HG03175 (cell line): ENCODE results near the gene CDYL.

ENCODE experiments used
- ATAC-seq: cut with Tn5 transposase; IDR thresholded peaks from one replicate; pipeline ENCODE4 v1.9.1; 2021; ENCODE audit warnings: mild to moderate bottlenecking, moderate library complexity; ENCODE audit not compliant: unreplicated experiment

CDYL gene

DNA sequence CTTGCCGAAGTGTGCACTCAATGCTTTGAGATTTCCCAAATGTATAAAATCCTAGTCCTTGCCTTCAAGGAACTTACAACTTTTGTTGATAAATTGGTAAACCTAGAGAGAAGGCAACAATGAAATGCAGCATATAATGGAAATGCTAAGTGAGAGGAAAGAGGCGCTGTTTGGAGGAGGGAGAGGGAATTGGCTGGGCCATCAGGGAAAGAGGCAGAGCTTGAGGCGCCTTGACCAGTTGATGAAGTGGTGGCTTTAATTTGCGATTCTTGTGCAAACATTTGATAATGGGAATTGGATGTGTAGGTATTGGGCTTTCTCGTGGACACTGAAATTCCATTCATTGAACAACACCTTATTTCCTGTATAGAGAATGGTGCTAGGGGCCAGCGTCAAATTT, 1.9 kb upstream of the CDYL start:
- no peak for ATAC-seq

DNA sequence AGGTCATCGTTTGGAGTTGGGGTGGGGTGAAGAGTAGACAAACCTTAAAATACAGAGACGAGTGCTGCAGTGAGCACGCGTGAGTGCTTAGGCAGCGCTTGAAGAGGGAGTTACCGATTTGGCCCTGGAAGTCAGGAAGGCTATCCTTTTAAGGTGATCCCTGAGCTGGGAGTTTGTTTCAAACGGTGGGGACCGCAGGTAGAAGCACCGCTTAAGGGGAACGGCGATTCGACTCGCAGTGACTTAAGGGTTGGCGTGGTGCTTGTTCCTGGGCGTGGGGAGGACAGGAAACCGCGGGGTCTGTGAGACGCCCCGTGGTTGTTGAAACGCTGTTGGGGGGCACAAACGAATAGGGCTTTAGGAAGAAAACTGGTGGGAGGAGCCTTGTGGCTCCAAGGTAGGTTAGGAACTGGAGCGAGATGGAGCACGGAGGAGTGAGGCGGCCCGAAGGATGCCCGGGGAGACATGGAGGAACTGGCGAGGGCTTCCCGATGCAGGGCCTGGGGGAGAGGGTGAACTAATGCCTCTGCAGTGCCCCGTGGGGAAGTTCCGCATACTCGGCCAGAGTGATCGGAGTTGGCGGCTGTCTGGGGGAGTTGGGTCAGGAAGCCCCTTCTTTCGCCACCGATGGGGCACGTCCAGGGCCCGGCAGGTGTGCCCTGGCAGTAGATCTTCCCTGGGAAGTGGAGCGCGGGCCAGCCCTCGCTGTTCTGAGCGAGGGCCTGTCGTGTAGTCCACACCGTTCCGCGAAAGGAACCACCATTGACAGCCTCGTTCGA, 1.3 kb upstream of the CDYL start:
- ATAC-seq, result no peak

DNA sequence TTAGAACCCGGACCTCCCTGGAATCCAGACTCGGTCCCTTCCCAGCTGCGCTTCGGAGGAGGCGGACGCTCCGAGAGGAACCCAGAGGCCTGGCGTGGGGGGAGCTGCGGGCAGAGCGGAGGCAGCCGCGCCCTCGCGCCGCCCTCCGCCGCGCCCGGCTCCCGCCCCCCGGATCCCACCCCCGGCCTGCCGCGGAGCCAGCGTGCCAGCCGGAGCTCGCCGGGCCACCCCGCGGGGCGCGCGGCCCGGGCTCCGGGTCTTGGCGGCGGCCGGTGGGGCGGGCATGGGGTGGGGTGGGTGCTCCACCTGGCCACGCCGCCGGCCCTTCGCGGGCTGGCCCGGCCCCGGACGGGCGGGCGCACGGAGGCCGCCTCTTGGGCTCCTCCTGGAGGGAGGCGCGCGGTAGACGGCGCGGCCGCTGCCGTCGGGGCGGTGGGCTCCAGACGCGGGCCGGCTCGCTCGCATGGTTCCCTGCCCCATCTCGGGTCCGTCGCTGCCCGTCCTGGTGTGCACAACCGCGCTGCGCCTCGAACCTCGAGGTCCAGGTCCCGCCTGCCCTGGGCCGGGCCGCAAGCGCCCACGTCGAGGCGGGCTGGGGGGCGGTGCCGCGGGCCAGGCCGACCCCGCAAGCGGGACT, 592 bp upstream of the CDYL start:
- peak; percentile 44 for ATAC-seq

DNA sequence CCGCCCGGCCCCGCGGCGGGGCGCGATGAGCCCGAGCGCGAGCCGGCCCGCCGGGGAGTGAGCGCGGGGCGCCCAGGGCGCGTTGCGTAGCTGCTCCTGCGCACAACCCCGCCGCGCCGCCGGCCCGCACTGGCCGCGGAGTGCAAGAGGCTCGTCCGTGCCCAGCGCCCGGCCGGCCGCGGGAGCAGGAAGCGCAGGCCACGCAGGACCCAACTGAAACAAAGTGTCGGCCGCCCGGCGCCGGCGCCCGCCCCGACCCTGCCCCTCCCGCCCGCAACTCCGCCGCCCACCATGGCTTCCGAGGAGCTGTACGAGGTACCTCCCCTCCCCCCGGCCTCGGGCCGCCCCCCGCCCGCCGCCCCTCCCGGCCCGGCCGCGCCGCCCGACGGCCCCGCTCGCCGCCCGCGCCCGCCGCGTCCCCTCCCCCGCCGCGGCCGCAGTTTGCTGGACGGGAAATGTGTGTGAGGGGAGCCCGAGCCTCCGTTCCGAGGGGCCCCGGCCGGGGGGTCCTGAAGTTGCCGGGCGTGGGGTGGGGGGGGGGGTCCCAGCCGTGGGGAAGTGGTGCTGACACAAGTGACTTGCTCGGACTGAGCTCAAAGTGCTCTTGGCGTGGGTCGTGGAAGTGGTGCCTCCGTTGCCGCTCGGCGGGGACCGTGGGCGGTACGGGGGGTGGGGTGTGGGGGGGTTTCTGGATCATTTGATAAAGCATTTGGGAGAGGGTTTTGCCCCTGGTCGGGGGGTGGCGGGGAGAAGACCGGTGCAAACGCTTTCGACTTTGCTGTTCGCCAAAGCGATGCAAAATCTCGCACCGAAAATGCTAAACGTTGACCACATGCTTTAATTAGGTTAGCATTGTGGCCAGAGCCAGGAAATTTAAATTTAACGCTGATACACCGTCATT, 539 bp downstream of the CDYL start:
- peak; percentile 23 for ATAC-seq

DNA sequence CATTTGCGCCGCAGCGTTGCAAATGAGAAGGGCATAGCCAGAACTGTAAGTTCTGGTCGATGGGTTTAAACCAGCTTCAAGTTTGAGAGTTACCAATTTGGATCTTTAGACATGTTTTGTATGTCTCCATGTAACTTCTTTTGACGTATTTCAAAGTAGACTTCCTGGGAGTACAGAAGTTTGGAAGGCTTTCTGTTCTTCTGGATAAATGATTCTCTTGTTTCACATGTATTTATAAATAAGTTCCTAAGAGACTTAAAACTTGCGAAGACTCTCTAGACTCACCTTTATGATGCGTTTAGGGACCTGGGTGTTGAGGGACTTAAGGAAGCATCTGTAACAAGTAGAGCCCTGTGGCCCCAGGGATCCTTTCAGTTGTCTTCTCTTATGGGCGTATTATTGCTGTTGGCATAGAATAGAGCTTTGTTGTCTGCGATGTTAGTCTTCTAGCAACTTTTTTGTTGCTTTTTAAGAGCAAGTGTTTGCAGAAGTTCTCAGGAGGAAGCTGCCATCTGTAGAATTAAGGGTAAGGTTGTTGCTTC, 1.3 kb downstream of the CDYL start:
- no peak for ATAC-seq

DNA sequence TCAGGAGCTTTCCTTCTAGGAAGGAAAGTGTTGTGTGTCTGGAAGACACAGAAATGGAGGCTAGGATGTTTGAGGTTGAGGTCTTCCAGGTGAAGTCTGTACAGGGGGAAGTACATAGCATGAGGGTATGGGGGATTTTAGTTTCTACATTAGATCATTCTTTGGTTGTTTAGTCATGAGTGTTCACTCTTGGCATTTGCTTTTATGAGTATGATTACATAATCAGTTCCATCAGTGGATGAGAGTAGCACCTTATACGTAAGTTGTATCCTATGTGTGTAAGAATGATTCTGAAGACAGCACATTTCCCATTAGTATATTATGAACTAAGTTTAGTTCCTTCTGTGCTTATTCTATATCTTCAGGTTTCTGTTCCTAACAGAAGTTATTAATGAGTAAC, 1.9 kb downstream of the CDYL start:
- no peak for ATAC-seq

DNA sequence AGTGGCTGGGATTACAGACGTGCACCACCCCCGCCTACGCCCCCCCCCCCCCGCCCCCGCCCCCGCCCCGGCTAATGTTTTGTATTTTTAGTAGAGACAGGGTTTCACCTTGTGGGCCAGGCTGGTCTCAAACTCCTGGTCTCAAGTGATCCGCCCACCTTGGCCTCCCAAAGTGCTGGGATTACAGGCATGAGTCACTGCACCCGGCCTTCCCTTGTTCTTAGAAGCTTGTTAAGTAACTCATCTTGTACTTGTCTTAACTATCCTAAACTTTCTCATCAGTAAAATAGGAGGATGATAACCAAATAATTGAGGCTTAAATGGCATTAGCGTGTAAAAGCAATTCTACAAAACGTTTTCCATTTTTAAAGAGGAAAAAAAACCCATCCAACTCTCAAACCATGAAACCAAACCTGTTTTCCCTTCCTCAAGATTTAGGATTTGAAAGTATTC, 4.2 kb downstream of the CDYL start:
- no peak for ATAC-seq

DNA sequence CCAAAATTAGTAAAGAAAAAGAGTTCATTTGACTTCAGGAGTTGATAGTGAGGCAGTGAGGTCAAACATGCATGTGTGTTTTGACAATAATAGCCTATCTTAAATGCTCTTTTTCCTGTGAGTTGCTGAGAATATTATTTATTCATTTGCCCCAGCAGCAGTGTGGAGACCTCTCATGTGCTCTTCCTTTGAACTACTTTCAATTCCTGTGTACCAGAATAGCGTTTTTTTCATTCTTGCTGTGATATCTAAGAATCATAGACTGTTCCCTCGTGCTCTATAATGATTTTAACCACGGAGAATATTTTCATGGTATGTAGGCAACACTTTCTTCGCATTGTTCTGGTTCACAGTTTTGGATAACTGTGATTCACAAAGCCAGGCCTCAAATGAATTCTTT, 5.2 kb downstream of the CDYL start:
- ATAC-seq, result no peak

DNA sequence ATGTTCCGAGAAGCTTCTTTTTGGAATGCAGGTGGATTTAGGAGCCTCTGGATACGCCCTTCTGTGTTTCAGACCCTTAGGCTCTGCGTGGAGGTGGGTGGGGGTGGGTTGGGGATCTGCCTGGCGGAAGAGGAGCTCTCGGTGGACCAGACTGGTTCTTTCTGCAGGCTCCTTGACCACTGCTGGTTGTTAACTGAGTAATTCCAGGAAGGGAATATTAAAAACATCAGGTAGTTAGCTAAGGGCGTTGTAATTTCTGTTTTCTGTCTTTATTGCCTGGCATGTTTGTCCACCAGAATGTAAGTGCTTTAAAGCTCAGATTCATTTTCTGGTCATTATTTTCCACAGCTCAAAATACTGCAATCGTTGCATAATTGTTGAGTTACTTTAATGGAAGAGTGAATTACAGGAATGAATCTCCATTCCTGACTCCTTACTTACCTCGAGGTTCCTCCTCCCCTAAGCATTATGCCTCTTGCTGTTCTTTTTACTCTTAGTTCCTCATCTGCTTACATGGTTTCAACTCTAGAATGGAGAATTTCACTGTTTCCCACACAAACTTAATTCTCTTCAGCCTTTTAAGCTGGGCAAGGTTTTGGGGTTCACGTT, 5.9 kb downstream of the CDYL start:
- ATAC-seq, result no peak

DNA sequence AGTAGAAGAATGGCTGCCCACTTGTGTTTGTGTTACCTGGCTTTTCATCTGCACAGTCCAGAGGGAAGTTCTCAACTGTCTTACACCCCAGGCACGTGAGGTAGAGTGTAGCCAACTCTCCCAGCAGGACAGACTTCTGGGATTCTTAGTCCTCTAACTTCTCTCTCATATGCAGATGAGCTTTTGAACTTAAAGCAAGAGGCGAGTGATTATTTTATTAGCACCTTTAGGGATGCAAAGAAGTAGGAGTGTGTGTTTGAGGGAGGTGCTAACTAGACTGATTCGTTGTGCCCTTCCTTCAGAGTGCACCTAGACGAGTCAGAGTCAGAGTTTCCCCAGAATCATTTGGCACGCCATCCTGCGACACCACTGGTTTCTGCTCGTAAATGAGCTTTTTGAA, 10.8 kb downstream of the CDYL start:
- ATAC-seq, result no peak

DNA sequence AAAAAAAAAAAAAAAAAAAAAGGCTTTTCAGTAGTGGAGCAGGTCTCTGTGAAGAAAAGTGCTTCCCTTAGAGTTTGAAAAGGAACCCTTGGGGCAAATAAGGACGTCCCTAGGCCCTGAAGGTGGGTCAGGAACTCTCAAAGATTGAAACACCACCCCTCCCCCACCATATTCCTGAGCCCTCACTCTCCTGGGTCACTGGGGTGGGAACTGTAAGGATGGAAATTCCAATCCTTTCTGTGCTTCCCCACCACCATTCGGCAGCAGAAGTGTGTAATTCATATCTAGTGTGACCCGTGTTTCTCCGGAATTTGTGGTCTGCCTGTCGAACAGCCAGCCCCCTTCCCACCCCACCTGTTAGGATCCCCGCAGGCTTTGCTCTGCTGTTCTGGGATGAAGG, 12.3 kb downstream of the CDYL start:
- no peak for ATAC-seq

DNA sequence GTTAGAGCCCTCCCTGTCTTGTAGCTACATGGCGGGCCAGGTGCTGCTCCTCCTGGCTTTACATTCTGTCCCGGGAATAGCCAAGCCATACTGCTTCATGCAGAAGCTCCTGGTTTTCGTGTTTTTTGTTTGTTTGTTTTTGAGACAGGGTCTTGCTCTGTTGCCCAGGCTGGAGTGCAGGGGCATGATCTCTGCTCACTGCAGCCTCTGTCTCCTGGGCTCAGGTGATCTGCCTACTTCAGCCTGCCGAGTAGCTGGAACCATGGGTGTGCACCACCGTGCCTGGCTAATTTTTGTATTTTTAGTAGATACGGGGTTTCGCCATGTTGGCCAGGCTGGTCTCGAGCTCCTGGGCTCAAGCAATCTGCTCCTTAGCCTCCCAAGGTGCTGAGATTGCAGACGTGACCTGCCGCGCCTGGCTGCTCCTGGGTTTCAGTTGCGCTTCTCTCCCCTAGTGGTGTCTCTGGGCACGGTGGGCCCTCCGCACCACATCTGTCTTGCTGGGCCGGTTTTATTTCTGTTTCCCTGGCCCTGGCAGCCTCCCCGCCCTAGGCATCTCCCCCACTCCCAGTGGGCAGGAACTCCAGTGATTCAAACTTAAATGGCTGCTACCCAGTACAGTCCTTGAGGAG, 12.9 kb downstream of the CDYL start:
- ATAC-seq, result peak; percentile 97

DNA sequence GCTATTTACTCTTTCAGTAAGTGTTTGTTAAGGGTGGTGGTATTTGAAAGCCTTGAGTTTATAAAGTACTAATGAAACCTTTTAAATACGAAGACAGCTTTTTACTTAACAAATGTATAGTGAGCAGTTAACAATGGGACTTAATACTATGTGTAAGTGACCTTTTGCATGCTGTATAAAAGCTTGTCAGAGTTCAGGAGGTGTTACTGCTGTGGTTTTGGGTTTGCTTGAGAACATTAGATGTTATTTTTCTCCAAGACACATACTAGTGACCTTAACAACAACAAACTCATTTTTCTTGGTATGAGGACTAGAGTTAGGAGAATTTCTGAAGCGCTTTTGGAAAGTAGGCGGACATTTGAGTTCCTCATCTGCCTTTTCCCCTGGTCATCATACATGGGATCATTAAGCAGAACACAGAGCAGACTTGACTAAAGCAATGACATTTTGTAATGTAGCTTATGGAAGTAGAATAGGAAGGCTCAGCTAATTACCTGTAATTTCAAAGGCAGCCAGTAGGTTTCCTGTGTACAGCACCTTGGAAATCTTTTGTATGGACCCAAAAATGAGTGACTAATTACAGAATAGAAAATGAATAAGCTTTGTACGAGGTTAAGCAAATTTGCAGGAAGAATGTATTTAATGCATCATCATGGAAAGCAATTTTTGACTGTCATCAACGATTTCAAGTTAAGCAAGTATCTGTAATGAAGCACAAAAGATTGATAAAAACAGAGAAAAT, 14.1 kb downstream of the CDYL start:
- no peak for ATAC-seq

DNA sequence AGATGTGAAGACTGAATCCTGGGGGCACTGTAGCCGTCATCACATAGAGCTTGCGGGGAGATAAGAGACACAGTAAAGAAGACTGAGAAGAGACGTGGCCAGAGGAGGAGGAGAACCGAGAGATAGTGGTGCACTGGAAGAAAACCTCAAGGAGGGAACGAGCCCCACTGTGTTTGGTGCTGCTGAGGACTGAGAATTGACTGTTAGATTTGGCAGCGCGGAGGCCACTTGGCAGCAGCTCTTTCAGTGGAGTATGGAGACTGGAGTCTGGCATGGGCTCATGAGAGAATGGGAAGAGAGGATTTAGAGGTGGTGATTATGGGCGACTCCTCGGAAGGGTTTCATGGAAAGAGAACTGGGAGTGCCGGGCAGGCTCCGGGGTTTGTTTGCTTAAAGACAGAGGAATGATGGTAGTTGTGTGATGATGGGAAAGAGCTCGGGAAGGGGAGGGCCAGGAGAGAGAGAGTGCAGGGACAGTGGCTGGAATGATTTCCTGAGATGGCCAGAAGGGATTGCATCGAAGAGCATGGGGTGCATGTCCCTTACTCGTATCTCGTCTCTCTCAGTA, 18.0 kb downstream of the CDYL start:
- ATAC-seq, result no peak

DNA sequence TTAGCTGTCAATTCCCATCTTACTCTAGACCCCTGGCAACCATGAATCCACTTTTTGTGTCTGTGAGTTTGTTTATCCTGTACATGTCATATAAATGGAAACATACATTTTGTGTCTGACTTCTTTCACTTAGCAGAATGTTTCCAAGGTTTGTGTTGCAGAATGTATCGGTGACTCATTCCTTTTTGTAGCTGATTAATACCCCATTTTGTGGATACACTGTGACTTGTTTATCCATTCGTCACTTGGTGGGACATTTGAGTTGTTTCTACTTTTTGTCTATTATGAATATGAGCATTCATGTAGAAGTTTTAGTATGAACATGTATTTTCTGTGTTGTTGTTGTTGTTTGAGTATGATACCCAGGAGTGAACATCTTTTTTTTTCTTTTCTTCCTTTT, 21.4 kb downstream of the CDYL start:
- ATAC-seq, result no peak

DNA sequence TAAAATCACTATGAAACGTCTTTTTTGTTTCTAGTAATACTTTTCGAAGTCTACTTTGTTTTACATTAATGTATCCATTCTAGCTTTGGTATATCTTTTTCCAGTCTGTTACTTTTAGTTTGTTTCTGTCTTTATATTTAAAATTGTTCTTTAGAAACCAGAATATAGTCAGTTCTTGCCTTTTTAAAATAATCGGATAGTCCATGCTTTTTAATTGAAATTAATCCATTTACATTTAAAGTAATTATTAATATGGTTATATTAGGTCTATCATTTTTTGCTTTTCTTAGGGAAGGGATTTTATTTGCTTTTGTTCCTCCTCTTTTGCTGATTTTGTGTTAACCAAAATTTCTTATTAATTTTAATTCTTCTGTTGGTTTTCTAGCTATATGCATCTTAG, 23.7 kb downstream of the CDYL start:
- ATAC-seq, result no peak

DNA sequence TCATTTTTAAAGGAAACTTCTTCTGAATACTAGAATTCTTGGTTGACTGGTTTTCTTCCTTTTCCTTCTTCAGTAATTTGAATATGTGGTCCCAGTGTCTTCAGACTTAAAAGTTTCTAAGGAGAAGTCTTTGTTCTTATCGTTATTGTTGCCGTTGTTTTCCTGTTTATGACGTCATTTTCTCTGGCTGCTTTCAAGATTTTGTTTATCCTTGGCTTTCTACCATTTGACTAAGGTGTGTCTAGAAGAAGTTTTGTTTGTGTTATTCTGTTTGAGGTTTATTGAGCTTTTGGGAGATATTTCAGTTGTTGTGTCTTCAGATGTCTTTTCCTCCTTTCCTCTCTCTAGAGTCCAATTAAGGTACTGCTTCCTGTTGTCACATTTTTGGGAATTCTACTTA, 24.5 kb downstream of the CDYL start:
- ATAC-seq, result no peak

DNA sequence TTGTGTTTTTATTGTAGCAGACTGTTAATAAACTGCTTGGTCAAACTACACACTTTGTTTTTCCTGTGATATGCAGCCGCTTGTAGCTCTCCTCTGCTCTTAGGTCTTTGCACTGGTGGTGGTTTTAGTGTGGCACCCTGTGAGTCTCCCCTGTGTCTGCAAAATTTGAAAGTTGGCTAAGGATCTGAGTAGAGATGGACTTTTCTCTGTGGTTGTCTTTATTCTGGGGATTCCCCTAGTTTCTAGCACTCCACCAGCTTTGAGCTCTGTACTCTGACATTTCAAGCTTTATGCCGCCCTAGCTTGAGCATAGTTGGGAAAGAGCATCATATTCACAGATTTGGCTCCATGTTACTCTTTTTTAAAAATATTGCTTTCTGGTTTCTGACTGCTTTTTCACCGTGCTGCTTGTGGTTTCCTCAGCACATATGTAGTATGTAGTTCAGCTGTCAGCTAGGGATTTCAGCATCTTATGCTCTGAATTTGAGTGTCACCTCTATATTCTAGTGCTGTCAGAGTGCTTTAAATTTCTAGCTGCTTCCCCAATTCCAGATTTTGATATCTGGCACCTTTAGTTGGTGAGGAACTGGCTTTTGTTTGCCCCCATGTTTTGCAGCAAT, 25.4 kb downstream of the CDYL start:
- peak; percentile 50 for ATAC-seq

DNA sequence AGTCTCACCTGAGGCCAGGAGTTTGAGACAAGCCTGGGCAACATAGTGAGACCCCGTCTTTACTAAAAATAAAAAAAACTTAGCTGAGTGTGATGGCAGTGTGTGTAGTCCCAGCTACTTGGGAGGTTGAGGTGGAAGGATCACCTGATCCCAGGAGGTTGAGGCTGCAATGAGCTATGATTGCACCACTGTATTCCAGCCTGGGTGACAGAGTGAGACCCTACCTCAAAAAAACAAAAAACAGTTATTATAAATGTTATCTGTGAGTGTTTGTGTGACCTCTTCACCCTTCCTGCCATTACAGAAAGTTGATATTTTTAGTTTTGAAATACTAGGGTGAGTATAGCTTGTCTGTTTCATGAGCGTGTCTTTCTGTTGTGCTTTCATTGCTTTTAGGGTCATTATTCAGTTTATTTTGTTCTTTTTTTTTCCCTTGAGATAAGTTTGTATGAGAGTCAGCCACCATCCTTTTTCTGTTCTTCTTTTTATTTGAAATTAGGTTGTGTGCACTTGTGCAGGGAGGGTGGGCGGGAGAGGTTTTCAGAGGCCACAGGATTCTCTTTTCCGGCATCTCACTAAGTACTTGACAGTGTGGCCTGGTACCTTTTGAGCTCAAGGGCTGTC, 26.2 kb downstream of the CDYL start:
- peak; percentile 70 for ATAC-seq
